ENCODE data around the gene SEMA5A. TPM values are rescaled to one million over a fixed set of nuclear protein-coding genes. Genes with fewer than 3 reads are reported as not detected.

Gene SEMA5A
- total RNA-seq, 1 donor from 2014 or later, result 11.9 TPM

DNA sequence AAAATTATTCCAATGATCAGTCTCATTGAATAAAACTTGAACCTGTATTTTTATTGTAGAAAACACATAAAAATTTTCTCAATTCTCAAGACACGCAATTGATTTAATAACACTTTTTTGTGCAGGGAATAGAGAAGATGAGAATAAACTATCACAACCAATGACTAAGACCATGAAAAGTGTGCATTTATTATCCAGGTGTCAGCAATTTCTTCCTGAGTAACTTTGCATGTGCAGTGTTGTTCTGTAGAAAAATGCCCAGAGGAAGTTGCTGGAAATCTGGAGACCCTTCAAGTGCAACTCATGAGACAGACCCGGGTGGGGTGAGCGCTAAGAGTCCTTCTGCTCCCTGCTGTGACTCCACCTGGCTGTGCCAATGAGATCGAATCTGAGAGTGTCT, 405.7 kb downstream of the SEMA5A start:
- H3K27ac ChIP-seq, result no peak overlapping the region
- peaks cover 3% of the 10 kb centered on the region for H3K9me3 Mint-ChIP-seq
- peaks cover 11% of the 10 kb centered on the region for H3K36me3 Mint-ChIP-seq
- H3K4me3 ChIP-seq, result no peak overlapping the region
- H3K27me3 Mint-ChIP-seq (ENCODE audit: insufficient read depth, low read depth), result no peaks in the 10 kb centered on the region
- no peak overlapping the region for H3K4me2 ChIP-seq
- H3F3A ChIP-seq (ENCODE audit: low read depth), result no peaks in the 10 kb centered on the region
- no peak overlapping the region for H2AFZ ChIP-seq (replicated peaks)
- no peaks in the 10 kb centered on the region for H3K4me1 ChIP-seq
- H4K20me1 ChIP-seq (ENCODE audit: low read depth), result no peaks in the 10 kb centered on the region
- no peak overlapping the region for H3K9ac ChIP-seq
- no peak overlapping the region for H3K4me3 Mint-ChIP-seq
- H3K9me3 ChIP-seq (ENCODE audit: low read depth), result no peaks in the 10 kb centered on the region
- H3K27ac Mint-ChIP-seq, result no peak overlapping the region
- H3K27me3 ChIP-seq, result no peaks in the 10 kb centered on the region
- no peaks in the 10 kb centered on the region for H3K4me1 Mint-ChIP-seq
- H3K36me3 ChIP-seq, result no peaks in the 10 kb centered on the region
- no peaks in the 10 kb centered on the region for H3K79me2 ChIP-seq (ENCODE audit: low read depth)
- no peak for TF ChIP-seq EZH2 (IDR thresholded peaks at IDR 0.05)
- TF ChIP-seq, protein P1, sequence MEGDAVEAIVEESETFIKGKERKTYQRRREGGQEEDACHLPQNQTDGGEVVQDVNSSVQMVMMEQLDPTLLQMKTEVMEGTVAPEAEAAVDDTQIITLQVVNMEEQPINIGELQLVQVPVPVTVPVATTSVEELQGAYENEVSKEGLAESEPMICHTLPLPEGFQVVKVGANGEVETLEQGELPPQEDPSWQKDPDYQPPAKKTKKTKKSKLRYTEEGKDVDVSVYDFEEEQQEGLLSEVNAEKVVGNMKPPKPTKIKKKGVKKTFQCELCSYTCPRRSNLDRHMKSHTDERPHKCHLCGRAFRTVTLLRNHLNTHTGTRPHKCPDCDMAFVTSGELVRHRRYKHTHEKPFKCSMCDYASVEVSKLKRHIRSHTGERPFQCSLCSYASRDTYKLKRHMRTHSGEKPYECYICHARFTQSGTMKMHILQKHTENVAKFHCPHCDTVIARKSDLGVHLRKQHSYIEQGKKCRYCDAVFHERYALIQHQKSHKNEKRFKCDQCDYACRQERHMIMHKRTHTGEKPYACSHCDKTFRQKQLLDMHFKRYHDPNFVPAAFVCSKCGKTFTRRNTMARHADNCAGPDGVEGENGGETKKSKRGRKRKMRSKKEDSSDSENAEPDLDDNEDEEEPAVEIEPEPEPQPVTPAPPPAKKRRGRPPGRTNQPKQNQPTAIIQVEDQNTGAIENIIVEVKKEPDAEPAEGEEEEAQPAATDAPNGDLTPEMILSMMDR (IDR thresholded peaks at IDR 0.05), result no peak
- DNase-seq (ENCODE audit: low spot score), result no peak

DNA sequence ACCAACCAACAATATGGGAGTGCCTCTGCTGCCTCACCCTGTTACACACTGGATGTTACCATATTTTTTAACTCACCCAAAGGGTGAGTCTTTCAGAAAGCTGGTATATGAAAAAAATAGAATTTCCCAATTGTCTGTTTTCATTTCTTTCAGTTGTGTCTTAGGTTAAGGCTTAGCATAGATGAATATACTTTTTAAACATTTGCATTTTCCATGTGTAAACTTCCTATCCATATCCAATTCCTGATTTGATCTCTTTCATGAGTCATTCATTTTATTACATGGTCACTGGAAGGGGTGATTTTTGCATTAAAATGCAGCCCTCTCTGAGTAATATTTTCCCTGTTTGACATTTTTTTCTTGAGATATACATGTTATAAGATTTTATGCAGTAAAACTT, 406.5 kb downstream of the SEMA5A start:
- Histone ChIP-seq H4K20me1 (ENCODE audit: low read depth) (no peaks in the 10 kb centered on the region), H3K9ac (no peak overlapping the region), H3K4me3 (no peak overlapping the region), H3K79me2 (ENCODE audit: low read depth) (no peaks in the 10 kb centered on the region), H3K9me3 (ENCODE audit: low read depth) (no peaks in the 10 kb centered on the region), H3K4me1 (no peaks in the 10 kb centered on the region), H3K4me2 (no peak overlapping the region), H2AFZ (replicated peaks) (no peak overlapping the region), H3F3A (ENCODE audit: low read depth) (no peaks in the 10 kb centered on the region), H3K36me3 (no peaks in the 10 kb centered on the region), H3K27ac (no peak overlapping the region), H3K27me3 (no peaks in the 10 kb centered on the region)
- Mint-ChIP-seq H3K9me3 (no peaks in the 10 kb centered on the region), H3K36me3 (peaks cover 8% of the 10 kb centered on the region), H3K4me3 (no peak overlapping the region), H3K27me3 (ENCODE audit: insufficient read depth, low read depth) (no peaks in the 10 kb centered on the region), H3K27ac (no peak overlapping the region), H3K4me1 (no peaks in the 10 kb centered on the region)
- DNase-seq (ENCODE audit: low spot score), result no peak
- no peak for TF ChIP-seq EZH2phosphoT487 (IDR thresholded peaks at IDR 0.05)
- TF ChIP-seq EZH2 (IDR thresholded peaks at IDR 0.05), result no peak
- TF ChIP-seq, protein P1 (IDR thresholded peaks at IDR 0.05), result no peak

DNA sequence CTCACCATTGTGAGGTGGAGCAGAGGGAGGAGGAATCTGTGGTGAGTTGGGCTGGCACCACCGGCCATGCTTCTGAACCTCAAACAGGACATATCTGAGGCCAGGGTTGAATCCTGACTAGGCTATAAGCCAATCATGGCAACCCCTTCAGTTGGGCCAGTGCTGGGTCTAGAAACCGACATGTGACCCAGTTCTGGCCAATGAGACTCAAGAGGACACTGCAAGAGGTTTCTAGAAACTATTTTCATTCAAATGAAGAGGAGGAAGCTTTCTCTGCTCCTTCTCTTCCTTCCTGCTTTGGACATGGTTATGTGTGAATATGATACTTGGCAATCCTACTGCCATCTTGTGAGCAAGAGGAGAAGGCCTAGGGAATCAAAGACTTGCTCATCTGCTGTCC, 417.7 kb downstream of the SEMA5A start:
- no peak overlapping the region for H3K4me3 ChIP-seq
- Mint-ChIP-seq H3K4me1 (peaks cover 17% of the 10 kb centered on the region), H3K36me3 (peaks cover 6% of the 10 kb centered on the region), H3K4me3 (no peak overlapping the region), H3K27ac (no peak overlapping the region), H3K27me3 (ENCODE audit: insufficient read depth, low read depth) (peaks cover 2% of the 10 kb centered on the region), H3K9me3 (no peaks in the 10 kb centered on the region)
- no peaks in the 10 kb centered on the region for H3K9me3 ChIP-seq (ENCODE audit: low read depth)
- H3K79me2 ChIP-seq (ENCODE audit: low read depth), result no peaks in the 10 kb centered on the region
- no peak overlapping the region for H3K4me2 ChIP-seq
- no peak for DNase-seq (ENCODE audit: low spot score)
- no peaks in the 10 kb centered on the region for H3K36me3 ChIP-seq
- TF ChIP-seq EZH2 (IDR thresholded peaks at IDR 0.05) (no peak), EZH2phosphoT487 (IDR thresholded peaks at IDR 0.05) (no peak)
- TF ChIP-seq, protein P1 (IDR thresholded peaks at IDR 0.05), result no peak
- H3K27ac ChIP-seq, result no peak overlapping the region
- no peaks in the 10 kb centered on the region for H3K27me3 ChIP-seq
- no peaks in the 10 kb centered on the region for H4K20me1 ChIP-seq (ENCODE audit: low read depth)
- no peak overlapping the region for H2AFZ ChIP-seq (replicated peaks)
- no peak overlapping the region for H3K9ac ChIP-seq
- H3F3A ChIP-seq (ENCODE audit: low read depth), result no peaks in the 10 kb centered on the region
- H3K4me1 ChIP-seq, result peaks cover 8% of the 10 kb centered on the region
